ENCODE results near the gene MTG1.

GRCh38 chr10:133401981-133402725 lies 8.2 kb downstream of the MTG1 start:
- TF ChIP-seq POLR2A (IDR thresholded peaks at IDR 0.05; ENCODE audit: low read length) (no peak), GATA1 (IDR thresholded peaks at IDR 0.05; ENCODE audit: low read depth, low read length) (no peak)

All from erythroblast (primary cell).